Measurements from ENCODE around the gene HDAC4. TPM values are rescaled to one million over a fixed set of nuclear protein-coding genes. Genes with fewer than 3 reads are reported as not detected.

HDAC4 gene
- total RNA-seq, 1 experiment from 2014 or later: 44.4 TPM

- TF ChIP-seq MYBL2 (CRISPR knock-in tag; IDR thresholded peaks at IDR 0.05): no peak
- TF ChIP-seq NFATC4 (CRISPR knock-in tag; IDR thresholded peaks at IDR 0.05): no peak
- no peak for TF ChIP-seq USF1 (CRISPR knock-in tag; IDR thresholded peaks at IDR 0.05)
- TF ChIP-seq NFE2L1 (CRISPR knock-in tag; IDR thresholded peaks at IDR 0.05): no peak
- no peak for TF ChIP-seq MAX (CRISPR knock-in tag; IDR thresholded peaks at IDR 0.05)
- TF ChIP-seq ESRRA (CRISPR knock-in tag; IDR thresholded peaks at IDR 0.05; ENCODE audit: borderline replicate concordance): no peak
- ATAC-seq (no peak), DNase-seq (ENCODE audit: low spot score) (no peak)
- no peaks in the 10 kb centered on the region for H3K27me3 Mint-ChIP-seq (ENCODE audit: low read depth)
- ChIA-PET CTCF (no interaction called here), POLR2A (no interaction called here)
- no peak overlapping the region for H3K27ac Mint-ChIP-seq
- H3K4me3 Mint-ChIP-seq: no peak overlapping the region
- no peaks in the 10 kb centered on the region for H3K4me1 Mint-ChIP-seq
- H3K36me3 Mint-ChIP-seq: peaks cover 10% of the 10 kb centered on the region; the same call in 1 of the 2 replicates
- no peaks in the 10 kb centered on the region for H3K9me3 Mint-ChIP-seq
Observed at GRCh38 chr2:239107936-239108335, 292.9 kb downstream of the HDAC4 start.

- ChIA-PET CTCF (interaction anchor here (1.2 kb wide), 1 partner anchor 13 kb away, joined by 4 read pairs; no protein-coding TSS in a partner anchor), POLR2A (no interaction called here)
- no peaks in the 10 kb centered on the region for H3K27me3 Mint-ChIP-seq (ENCODE audit: low read depth)
- no peaks in the 10 kb centered on the region for H3K4me1 Mint-ChIP-seq
- H3K9me3 Mint-ChIP-seq: no peaks in the 10 kb centered on the region
- TF ChIP-seq ZNF219 (CRISPR knock-in tag; IDR thresholded peaks at IDR 0.05; ENCODE audit: borderline replicate concordance) (no peak), ATF3 (CRISPR knock-in tag; conservative IDR thresholded peaks at IDR 0.05) (no peak)
- DNase-seq (ENCODE audit: low spot score) (no peak), ATAC-seq (no peak)
- H3K4me3 Mint-ChIP-seq: no peak overlapping the region
- H3K27ac Mint-ChIP-seq: no peak overlapping the region
- peaks cover 10% of the 10 kb centered on the region; the same call in 1 of the 2 replicates for H3K36me3 Mint-ChIP-seq
Observed at GRCh38 chr2:239106966-239107365, 293.9 kb downstream of the HDAC4 start.

- Mint-ChIP-seq H3K27me3 (ENCODE audit: low read depth) (no peaks in the 10 kb centered on the region), H3K27ac (no peak overlapping the region)
- POLR2A ChIA-PET: no interaction called here
Observed at GRCh38 chr2:239106314-239106908, 294.4 kb downstream of the HDAC4 start.

GRCh38 chr2:239105234-239105633, 295.6 kb downstream of the HDAC4 start:
- DNase-seq (ENCODE audit: low spot score) (no peak), ATAC-seq (no peak)
- H3K4me3 Mint-ChIP-seq: no peak overlapping the region
- no peaks in the 10 kb centered on the region for H3K9me3 Mint-ChIP-seq
- H3K27ac Mint-ChIP-seq: no peak overlapping the region
- TF ChIP-seq ZNF396 (CRISPR knock-in tag; IDR thresholded peaks at IDR 0.05; ENCODE audit: borderline replicate concordance) (no peak), JAZF1 (CRISPR knock-in tag; IDR thresholded peaks at IDR 0.05) (no peak), AR (CRISPR knock-in tag; IDR thresholded peaks at IDR 0.05) (no peak), NFE2L1 (CRISPR knock-in tag; IDR thresholded peaks at IDR 0.05) (no peak), JUN (CRISPR knock-in tag; IDR thresholded peaks at IDR 0.05) (no peak)
- CTCF ChIA-PET: no interaction called here
- POLR2A ChIA-PET: no interaction called here
- H3K27me3 Mint-ChIP-seq (ENCODE audit: low read depth): no peaks in the 10 kb centered on the region
- H3K36me3 Mint-ChIP-seq: peaks cover 9% of the 10 kb centered on the region; the same call in 1 of the 2 replicates
- no peaks in the 10 kb centered on the region for H3K4me1 Mint-ChIP-seq

More at GRCh38 chr2:239106314-239106908, 294.4 kb downstream of the HDAC4 start:
- Mint-ChIP-seq H3K9me3 (no peaks in the 10 kb centered on the region), H3K4me1 (no peaks in the 10 kb centered on the region), H3K4me3 (no peak overlapping the region), H3K36me3 (peaks cover 10% of the 10 kb centered on the region; the same call in 1 of the 2 replicates)
- TF ChIP-seq ZNF263 (CRISPR knock-in tag; IDR thresholded peaks at IDR 0.05; ENCODE audit: low read depth) (peak; percentile 94), ELF4 (CRISPR knock-in tag; IDR thresholded peaks at IDR 0.05; ENCODE audit: low read depth) (no peak)
- CTCF ChIA-PET: interaction anchor here (0.6 to 1.2 kb wide), 3 partner anchors 13 to 215 kb away, joined by 3 to 4 read pairs (median 3); no protein-coding TSS in a partner anchor
- DNase-seq (ENCODE audit: low spot score) (peak; percentile 60), ATAC-seq (peak; percentile 76)

Measured in WTC11 (cell line).